HuH-7 (cell line): Measurements from ENCODE around the gene TBL1XR1.
A peak's percentile ranks its signal among the peaks of the same experiment; 100 is the strongest.
"Not testable (repeated sequence)": the region's sequence is repeated elsewhere in the genome, so short reads cannot be mapped to it uniquely, and the experiment has no call there.

ENCODE experiments used
- DNase-seq: peaks from one replicate; pipeline ENCODE4 v3.0.0; 2011; ENCODE audit warnings: low spot score

TBL1XR1 gene

DNA sequence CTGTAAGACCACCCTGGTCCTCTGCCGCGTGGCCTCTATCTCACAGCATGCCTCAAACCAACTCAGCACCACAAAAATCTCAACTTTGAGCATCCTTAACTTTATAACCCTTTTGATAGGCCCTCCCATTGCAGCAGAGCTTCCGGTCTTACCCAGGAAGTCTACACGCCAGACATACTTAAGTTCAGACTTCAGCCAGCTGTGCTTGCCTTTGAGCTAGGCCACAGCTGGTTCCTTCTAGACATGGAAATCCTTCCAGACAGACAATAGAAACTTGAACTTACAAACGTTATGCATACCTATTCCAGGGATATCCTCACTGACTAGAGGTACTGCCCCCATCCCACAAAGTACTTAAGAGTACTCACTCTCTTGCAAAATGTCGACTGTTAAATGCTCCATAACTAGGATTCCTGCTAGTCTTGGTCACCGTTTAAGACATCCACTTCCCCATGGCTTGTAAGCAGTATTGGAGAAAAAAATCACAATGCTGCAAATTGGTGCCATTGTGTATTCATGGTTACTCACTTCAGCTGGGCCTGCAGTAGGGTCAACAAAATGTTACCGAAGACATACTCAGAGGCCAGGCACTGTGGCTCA is 183.5 kb downstream of the TBL1XR1 start:
- no peak for DNase-seq

DNA sequence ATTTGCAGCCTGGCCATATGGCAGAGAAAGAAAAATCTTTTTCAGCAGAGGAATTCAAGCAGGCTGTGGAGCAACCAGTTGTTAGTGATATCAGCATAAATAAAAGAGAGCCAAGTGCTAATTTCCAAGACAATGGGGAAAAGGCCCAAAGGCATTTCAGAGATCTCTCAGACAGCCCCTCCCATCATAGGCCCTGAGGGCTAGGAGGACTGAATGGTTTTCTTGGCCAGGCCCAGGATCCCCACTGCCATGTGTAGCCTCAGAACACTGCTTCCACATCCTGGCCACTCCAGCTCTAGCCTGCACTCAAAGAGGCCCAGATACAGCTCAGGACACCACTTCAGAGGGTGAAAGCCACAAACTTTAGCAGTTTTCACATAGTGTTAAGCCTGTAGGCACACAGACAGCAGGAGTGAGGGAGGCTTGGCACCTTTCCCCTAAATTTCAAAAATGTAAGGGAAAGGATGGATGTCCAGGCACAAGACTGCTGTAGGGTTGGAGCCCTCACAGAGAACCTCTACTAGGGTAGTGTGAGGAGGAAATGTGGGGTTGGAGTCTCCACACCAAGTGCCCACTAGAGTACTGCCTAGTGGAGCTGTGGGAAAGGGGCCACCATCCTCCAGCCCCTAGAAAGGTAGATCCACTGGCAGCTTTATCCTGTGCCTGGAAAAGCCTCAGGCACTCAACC is 191.4 kb downstream of the TBL1XR1 start:
- no peak for DNase-seq

DNA sequence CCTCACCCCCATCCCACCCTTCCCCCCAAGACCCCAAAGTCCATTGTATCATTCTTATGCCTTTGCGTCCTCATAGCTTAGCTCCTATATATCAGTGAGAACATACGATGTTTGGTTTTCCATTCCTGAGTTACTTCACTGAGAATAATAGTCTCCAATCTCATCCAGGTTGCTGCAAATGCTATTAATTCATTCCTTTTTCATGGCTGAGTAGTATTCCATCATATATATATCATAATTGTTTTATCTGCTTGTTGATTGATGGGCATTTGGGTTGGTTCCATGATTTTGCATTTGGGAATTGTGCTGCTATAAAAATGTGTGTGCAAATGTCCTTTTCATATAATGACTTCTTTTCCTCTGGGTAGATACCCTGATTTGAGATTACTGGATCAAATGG is 197.1 kb downstream of the TBL1XR1 start:
- DNase-seq, result not testable (repeated sequence)

DNA sequence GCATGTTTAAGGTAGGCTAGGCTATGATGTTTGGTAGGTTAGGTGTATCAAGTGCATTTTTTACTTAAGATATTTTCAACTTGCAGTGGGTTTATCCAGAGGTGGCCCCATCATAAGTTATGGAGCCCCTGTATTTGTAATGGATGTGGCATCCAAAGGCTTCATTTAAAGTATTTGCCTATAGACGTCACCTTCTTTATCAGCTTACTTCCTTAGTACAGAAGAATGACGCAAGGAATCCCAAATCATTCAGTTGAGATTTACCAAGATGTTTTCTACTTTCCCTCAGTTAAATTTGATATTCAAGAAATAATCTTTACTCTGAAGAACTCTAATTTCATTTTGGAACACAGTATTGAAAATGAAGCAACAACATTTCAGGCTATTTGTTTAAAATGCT is 201.3 kb downstream of the TBL1XR1 start:
- no peak for DNase-seq

DNA sequence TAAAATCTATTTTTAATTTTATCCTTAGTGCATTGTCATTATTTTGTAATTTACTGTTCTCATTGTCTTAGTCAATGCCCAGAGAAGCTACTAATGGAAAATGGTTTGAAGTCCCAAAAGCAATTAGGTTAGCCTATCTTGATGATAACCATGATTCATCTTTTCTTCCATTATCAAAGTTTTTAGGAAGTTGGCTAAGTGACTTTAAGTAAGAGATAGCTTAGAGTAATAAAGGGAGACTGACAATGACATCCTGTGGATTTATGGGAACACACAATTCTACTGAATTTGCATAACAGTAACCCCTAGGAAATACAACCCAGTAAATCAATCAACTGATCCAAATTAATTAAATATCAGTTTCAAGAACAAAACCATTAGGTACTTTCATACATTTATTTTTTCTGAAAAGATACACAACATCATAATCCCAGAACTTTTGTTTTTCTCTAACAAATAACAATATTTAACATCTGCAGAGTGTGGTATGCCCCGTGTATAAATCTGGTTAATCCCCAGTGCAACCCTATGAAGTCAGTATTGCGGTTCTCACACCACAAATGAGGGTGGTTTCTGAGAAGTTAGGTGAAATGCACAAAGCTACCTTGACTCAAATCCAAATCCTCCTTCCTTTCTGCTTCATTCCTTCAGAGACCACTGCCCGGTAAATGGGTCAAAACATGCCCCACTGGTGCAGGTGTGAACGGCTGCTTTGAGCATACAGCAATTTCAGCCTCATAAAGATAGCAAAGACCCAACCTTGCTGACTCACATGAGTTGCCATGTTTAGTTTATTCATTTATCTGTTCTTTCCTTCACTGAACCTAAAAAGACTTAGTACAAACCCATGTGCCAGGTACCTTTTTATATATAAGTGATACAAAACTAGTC is 202.1 kb downstream of the TBL1XR1 start:
- DNase-seq, result no peak

DNA sequence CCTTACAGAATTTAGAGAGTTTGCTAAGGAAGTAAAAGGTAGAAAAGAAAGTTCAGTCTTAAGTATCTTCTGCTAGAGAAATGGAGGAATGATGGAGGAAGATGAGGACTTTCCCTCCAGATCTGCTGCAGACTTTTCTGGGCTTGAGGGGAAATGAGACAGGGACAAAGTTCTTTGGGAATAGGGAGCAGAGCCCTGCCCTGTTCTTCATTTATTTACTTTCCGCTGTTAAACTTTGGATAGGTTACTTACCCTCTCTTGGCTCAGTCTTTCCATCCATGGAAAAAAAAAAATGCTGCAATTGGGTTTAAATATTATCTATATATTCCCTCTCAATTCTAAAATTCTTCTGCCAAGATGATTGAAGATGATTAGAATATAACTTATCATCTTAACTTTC is 202.9 kb downstream of the TBL1XR1 start:
- DNase-seq, result no peak

DNA sequence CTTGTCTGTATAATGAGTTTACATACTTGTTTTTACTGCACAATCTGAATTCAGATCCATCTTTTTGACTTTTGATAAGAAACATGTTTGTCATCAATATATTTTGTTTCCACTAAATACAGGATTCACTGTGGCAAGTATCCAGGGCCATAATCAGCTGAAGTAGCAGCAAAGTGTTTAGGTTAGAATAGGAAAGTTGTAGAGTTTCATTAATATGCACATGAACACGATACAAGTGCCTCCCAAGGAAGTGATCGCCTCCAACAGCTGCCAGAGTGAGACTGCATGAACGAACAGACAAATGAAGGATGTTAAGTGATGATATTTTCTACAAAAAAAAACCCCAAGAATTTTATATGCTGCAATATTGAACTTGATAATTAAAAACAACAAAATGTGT is 204.3 kb downstream of the TBL1XR1 start:
- DNase-seq, result no peak

DNA sequence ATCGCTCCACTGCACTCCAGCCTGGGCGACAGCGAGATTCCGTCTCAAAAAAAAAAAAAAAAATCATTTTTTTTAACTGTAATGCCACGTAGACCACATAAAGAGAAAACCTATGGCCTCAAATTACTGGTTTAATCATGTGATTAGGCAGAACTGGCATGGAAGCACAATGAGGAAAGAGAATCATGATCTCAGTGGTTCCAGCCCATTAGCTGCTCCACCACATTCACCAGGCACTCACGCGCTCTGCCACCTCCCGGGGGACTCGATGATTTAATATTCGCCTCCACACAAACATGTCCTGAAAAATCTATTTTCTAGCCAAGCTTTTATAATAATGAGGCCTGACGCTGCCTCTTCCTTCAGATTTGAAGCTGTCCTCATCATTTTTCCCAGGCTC is 204.7 kb downstream of the TBL1XR1 start:
- DNase-seq, result no peak

DNA sequence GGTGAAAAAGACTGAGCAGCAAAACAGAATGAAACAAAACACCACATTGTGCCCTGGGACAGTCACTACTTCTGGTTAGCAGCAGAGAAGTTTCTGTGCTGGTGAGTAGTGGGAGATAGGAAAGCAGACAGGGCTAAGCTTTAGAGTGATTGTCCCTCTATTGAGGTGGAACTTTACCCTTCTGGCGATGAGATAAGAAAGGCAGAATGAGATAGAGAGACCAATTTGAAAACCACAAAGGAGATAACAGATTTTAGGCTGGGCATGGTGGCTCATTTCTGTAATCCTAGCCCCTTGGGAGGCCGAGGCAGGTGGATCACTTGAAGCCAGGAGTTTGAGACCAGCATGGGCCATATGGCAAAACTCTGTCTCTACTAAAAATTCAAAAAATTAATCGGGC is 208.5 kb downstream of the TBL1XR1 start:
- DNase-seq, result peak; percentile 35

DNA sequence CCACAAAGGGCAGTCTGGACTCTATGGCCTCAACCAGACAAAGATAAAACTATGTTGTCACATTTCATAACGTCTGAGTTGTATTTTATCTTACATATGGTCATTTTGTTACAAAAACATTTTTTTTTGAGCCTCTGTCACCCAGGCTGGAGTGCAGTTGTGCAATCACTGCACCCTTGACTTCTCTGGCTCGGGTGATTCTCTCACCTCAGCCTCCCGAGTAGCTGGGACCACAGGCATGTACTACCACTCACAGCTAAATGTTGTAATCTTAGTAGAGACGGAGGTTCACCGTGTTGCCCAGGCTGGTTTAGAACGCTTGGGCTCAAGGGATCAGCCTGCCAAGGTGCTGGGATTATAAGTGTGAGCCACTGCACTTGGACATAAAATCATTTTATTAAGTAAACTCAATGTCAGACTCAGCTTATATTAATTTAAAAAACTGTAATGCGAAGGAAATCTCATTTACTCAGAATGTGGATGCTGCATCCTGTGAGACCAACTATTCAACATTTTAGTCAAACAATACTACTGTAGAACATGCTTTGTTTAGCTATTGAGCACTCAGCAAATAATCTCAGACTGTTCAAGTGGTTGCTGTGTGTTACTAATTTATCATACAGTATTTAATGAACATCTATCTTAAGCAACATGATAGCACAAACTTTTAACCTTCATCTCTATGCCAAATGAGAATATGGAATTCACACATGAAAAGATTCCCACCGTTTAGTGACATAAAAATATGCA is 209.2 kb downstream of the TBL1XR1 start:
- DNase-seq, result no peak

DNA sequence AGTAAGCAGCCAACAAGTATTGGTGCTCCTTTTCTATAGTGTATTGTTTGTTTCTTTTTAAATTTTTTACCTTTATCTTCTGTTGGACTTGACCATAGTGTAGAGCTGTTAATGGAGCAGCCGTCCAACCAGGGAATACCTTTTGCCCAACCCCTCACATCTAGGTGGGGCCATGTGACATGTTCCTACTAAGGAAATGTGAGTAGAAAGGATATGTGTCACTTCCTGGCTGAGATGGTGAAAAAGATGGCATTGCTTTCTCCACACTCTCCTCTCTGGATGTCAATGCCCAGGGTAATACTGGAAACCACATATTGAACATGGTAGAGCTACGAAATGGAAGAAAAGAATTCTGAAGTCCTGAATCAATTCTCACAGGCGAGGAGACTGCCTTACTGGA is 218.8 kb downstream of the TBL1XR1 start:
- no peak for DNase-seq

DNA sequence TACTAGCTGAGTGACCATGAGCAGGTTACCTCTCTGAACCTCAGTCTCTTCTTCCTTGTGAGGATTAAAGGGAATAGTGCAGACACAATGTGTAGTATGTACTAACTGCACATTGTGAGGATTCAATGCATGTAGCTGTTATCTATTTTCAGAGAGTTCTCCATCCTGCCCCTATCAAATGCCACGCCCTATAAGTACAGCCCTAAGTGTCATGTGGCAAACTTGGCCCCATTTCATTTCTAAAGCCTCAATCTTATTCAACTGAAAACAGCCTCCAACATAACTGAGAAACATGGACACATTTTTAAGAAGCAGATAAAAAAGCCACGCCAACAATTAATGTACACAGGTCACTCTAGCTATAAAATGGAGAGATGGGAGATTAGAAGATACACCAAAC is 220.0 kb downstream of the TBL1XR1 start:
- no peak for DNase-seq

DNA sequence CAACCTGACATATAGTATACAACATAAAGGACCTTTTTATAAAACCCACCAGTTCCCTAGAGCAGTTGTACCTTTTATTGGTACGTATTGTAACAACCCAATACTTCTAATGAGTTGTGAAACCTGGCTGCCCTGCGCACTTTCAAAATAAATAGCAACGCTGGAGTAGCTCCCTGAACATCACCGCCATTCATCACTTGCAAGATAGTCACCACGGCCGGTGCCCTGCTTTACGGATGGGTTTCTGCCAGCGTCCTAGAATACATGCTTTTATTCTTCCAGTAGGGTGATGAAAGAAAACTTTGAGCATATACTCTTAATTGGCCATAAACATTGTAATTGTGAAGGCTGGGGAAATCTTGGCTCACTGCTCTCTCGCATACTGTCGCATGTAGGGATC is 220.7 kb downstream of the TBL1XR1 start:
- DNase-seq, result no peak

DNA sequence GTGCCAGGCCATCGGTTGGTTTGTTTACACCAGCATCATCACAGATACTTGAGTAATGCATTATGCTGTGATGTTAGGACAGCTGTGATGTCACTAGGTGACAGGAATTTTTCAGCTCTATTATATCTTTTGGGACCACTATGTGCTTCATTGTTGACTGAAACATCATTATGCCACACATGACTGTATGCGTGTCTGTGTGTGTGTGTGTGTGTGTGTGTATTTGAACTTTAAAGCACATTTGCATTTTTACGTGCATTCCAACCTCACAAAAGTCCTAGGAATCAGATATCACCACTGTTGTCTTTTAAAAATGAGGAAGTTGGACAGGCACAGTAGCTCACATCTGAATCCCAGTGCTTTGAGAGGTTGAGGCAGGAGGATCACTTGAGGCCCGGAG is 223.0 kb downstream of the TBL1XR1 start:
- no peak for DNase-seq

DNA sequence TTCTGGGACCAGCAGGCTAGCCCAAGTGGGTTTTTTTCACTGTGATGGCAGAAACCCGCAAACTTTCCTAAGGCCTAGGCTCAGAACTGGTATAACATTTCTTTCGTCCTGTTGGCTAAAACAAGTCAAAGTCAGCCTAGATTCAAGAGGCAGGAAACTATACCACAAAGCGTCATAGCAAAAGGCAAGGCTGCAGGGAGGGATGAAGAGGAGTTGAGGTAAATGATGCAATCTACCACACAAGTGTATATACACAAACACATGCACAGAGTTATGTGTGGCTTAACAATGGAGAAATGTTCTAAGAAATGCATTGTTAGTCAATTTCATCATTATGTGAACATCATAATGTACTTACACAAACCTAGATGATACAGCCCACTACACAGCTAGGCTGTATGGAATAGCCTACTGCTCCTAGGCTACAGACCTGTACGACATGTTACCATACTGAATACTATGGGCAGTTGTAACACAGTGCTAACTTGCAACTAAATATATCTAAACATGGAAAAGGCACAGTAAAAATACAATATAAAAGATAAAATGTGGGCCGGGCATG is 225.6 kb downstream of the TBL1XR1 start:
- no peak for DNase-seq

DNA sequence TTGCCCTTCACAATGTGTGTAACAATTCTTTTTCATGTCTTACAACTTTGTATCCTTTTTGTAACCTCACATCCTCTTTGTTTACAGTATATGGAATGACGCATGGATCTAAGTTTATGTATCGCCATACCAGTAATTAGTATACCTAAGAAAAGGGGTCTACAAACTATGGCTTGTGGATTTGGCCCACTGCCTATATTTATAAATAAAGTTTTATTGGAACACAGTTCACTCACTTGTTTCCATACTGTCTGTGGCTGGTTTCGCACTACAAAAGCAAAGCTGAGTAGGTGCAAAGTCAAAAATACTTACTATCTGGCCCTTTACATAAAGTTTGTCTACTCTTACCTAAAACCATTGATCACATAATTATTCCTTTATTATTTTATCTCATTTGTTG is 226.5 kb downstream of the TBL1XR1 start:
- no peak for DNase-seq

DNA sequence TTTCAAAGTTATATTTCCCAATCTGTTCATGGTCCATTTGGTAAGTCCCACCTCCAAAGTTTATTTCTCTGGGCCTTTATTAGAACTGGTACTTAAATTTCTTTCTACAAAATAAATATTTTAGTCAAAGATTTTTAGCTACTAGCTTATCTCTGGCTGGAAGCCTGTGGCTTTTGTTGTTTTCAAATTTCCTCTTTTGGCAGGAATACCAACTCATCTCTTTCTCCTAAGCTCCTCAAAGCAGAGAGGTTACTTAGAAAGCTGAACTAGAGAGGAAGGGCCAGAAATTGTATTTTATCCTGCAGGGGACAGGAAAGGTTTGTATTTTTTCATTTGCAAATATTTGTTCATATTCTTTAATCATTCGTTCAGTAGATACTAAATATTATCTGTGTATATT is 227.8 kb downstream of the TBL1XR1 start:
- DNase-seq, result no peak
